Measurements from ENCODE around the gene HOXA5. TPM values are rescaled to one million over a fixed set of nuclear protein-coding genes. Genes with fewer than 3 reads are reported as not detected.

Gene HOXA5
- total RNA-seq, 3 donors from 2014 or later = 16.1 to 26.6 (median 23.8) TPM

DNA sequence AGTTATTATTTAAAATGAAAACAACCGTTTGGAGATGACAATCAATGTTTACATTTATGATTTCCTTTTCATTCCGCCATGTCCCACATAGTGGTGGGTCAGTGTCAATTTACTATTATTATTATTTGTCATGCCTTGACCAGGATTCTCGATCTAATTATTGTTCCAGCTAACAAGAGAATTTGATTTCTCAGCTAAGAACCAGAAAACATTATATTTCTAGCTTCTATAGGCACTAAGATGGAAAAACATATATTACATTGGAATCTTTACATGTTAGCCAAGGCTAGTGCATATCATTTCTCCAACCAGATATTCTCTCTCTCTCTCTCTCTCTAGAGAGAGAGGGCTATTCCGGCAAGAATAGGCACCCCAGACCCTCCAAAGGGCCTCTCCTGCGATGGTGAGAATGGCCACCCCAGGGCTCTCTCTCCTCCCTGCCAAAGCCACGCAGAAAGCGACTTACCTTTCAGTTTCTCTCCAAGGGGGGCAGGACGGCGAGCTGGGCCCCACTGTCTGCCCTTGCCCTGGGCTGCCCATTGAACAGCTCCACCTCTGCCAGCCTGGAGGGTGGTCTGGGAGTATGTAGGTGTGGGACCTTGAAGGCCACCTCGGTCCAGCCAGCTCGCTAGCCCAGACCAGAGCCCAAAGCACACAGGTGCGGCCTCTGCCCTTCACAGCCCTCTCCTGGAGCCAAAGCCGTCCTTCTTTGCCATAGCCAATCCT is 6.5 kb upstream of the HOXA5 start:
- no peaks in the 10 kb centered on the region for H3K9me3 ChIP-seq
- ATAC-seq (no peak), DNase-seq (peak in 2 of 3 donors; percentile 52 to 61)
- peaks cover 41% of the 10 kb centered on the region for H3K4me1 ChIP-seq (ENCODE audit: low read depth)
- peak overlapping the region; percentile 74 for H3K4me3 ChIP-seq
- TF ChIP-seq, protein P1, sequence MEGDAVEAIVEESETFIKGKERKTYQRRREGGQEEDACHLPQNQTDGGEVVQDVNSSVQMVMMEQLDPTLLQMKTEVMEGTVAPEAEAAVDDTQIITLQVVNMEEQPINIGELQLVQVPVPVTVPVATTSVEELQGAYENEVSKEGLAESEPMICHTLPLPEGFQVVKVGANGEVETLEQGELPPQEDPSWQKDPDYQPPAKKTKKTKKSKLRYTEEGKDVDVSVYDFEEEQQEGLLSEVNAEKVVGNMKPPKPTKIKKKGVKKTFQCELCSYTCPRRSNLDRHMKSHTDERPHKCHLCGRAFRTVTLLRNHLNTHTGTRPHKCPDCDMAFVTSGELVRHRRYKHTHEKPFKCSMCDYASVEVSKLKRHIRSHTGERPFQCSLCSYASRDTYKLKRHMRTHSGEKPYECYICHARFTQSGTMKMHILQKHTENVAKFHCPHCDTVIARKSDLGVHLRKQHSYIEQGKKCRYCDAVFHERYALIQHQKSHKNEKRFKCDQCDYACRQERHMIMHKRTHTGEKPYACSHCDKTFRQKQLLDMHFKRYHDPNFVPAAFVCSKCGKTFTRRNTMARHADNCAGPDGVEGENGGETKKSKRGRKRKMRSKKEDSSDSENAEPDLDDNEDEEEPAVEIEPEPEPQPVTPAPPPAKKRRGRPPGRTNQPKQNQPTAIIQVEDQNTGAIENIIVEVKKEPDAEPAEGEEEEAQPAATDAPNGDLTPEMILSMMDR (IDR thresholded peaks at IDR 0.05) = no peak
- intact Hi-C loops (cut with DNase I, micrococcal nuclease) = loop anchor here (5.0 to 10.0 kb wide), 2 partner anchors 468 to 775 kb away; no protein-coding TSS in a partner anchor
- no peaks in the 10 kb centered on the region for H3K36me3 ChIP-seq (ENCODE audit: low read depth)

DNA sequence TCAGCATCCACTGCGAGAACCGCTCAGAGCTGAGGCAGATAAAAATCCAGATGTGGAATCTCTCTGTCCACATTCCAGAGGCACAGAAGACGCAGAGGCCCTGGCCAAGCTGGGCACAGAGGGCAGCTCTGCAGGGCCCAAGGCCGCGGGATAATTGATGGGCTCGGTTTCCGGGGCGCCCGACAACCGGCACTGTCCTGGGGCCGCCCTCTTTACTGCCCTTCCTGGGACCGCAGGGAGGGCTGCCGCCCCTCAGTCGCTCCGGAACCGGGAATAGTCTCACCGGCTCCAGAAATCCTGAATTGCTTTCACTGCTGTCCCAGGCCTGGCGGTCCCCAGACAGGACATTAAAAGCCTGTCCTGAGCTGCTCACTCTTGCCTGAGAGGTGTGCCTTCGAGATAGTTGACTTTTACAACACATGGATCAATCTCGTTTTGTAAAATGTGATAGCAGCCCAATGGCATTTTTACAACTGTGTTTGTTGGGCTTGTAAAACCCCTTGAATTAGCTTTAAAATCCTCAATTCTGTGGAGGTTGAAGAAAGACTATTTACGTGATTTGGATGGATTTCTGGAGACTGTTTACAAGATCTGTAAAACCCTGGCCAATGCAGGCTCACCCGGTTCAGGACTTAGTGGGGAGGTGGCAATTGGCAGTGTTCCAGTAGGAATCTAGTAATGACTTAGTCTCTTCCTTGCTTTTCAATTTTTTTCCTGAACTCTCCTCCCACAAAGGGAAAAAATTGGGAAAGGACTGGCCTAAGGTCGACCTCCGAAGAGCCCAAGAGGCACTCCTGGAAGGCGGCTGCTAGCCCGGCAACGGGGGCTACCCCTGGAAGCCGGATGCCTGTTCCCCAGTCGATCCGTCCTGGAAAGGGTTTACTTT is 5.5 kb upstream of the HOXA5 start:
- intact Hi-C loops (cut with DNase I, micrococcal nuclease) = loop anchor here in 1 of 2 donors (5.0 kb wide), 1 partner anchor 467 kb away; no protein-coding TSS in a partner anchor
- DNase-seq (peak in 2 of 3 donors; percentile 66 to 68), ATAC-seq (peak; percentile 21)
- Histone ChIP-seq H3K9me3 (no peaks in the 10 kb centered on the region), H3K36me3 (ENCODE audit: low read depth) (no peaks in the 10 kb centered on the region), H3K4me3 (peak overlapping the region; percentile 15), H3K4me1 (ENCODE audit: low read depth) (peaks cover 33% of the 10 kb centered on the region)
- TF ChIP-seq, protein P1 (IDR thresholded peaks at IDR 0.05) = no peak

DNA sequence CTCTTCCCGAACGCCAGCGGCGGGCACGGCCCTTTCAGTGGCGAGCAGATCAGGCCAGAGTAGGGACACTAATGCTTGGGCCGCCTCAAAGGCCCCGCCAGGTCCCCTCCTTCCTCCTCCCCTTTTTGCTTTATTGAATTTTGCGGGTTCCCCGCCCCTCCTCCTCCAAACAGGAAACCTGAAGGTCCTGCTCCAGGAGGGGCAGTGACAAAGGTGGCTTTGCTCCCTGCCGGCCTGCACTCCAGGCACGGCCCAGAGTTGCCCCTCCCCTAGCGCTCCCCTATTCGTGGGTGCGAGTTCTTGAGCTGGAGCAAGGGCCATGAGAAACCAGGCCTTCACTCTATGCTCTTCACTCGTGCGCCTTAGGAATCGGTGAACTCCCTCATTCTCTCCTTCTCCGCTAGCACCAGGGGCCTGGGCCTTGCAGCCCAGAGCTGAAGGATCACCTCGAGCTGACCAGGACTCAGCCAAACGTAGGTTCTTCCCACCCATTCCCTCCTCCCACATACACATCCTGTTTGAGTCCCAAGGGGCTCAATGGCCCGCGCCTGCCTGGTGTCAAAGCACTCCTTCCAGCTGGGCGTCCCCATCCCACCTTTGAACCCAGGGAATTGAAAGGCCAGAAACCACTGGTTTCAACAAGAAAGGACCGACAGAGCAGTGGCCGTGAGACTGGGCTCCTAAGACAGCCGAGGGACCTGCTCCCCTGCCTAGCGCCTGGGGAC is 4.7 kb upstream of the HOXA5 start:
- intact Hi-C loops (cut with DNase I, micrococcal nuclease) = loop anchor here in 1 of 2 donors (5.0 kb wide), 1 partner anchor 466 kb away; no protein-coding TSS in a partner anchor
- Histone ChIP-seq H3K4me3 (peak overlapping the region; percentile 15), H3K4me1 (ENCODE audit: low read depth) (peaks cover 31% of the 10 kb centered on the region), H3K9me3 (no peaks in the 10 kb centered on the region), H3K36me3 (ENCODE audit: low read depth) (no peaks in the 10 kb centered on the region)
- ATAC-seq = peak; percentile 25
- DNase-seq = peak; percentile 78 to 84 (median 79)
- TF ChIP-seq, protein P1 (IDR thresholded peaks at IDR 0.05) = no peak

DNA sequence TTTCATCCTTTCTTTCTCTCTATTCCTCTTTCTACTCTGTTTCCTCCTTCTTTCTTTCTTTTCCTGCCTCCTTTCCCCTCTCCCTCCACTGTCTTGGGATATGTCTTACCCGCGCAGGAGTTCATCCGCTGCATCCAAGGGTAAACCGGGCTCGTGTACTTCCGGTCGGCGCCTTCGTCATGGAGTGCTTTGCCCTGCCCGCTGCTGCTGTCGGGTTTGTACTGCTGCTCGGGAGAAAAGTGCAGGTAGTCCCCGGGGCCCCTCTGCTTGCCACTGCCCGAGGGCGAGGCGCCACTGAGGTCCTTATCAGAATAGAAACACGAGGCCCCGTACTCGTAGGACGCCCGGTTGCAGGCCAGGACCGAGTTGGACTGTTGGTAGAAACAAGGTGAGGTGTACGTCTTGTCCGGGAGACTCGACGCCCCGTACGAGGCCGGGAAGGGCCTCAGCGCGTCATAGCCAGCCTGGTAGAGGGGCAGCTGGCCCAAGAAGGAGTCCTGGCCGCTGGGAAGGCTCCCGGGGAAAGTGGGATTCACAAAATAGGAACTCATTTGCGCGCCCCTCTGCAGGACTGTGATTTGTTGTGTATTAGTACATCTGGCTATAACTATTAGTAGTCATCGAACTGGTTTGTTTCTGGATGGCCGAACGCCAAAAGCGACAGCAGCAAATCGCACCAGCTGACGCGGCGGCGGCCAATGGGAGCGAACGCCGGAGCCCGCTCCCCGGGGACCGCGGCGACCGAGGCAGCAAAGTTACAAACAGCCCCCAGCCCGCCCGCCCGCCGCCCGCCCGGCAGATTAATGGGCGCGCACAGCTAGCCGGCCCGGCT is 3.9 kb upstream of the HOXA5 start, which contains the start of gene HOXA6:
TSS of gene HOXA6 (minus strand) at position 576 of the 832 bp plus-strand sequence. CDS start at position 551, 25 bp downstream.
- DNase-seq (peak; percentile 73 to 84 (median 79)), ATAC-seq (peak; percentile 1)
- H3K36me3 ChIP-seq (ENCODE audit: low read depth) = no peaks in the 10 kb centered on the region
- TF ChIP-seq, protein P1 (IDR thresholded peaks at IDR 0.05) = no peak
- peak within 1 kb of the TSS; percentile 15 for H3K4me3 ChIP-seq
- H3K9me3 ChIP-seq = no peaks in the 10 kb centered on the region
- intact Hi-C loops (cut with DNase I, micrococcal nuclease) = loop anchor here in 1 of 2 donors (5.0 kb wide), 1 partner anchor 465 kb away; no protein-coding TSS in a partner anchor
- peaks cover 26% of the 10 kb centered on the region for H3K4me1 ChIP-seq (ENCODE audit: low read depth)
